ENCODE measurements around the gene KCNJ5. TPM values are rescaled to one million over a fixed set of nuclear protein-coding genes. Genes with fewer than 3 reads are reported as not detected.

The KCNJ5 gene
- total RNA-seq, 3 donors from 2014 or later = not detected

Other genes starting within 250 kb of the KCNJ5 start
- gene FLI1, start 197.3 kb upstream of the KCNJ5 start, total RNA-seq = 10 to 100 TPM; 18.1 to 22.7 (median 21.7) TPM
- gene KCNJ1, start 24.1 kb upstream of the KCNJ5 start, total RNA-seq = not detected
- gene TP53AIP1, start 51.5 kb downstream of the KCNJ5 start, total RNA-seq = not detected

Measured in activated T-cell treated with anti-CD3 and anti-CD28 coated beads, Interleukin-2, amount 50 U/mL, for 4 hours (primary cell).